ENCODE results near the gene TXNRD2. TPM values are rescaled to one million over a fixed set of nuclear protein-coding genes. Genes with fewer than 3 reads are reported as not detected.
A peak's percentile ranks its signal among the peaks of the same experiment; 100 is the strongest.

TXNRD2 gene
- total and polyA plus RNA-seq, 2 of the 4 experiments (the other 2 are of a cell fraction) = 15.6 to 25.7 TPM

DNA sequence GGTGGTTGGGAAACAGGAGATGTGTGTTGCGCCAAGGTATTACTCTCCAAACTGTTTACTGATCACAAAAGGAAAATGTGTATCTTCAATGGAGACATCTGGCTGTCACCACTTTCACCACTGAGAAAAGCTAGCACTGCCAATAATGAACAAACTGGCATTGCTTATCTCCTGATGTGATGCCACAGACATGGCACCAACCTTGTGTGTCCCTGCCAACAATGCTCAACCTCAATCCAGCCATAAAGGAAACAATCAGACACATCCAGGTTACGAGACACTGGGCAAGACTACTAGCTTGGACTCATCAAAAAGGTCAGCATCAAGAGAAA is 115.0 kb downstream of the TXNRD2 start:
- POLR2A ChIA-PET (ENCODE audit: unreplicated experiment) = no interaction called here
- WGBS, 2 experiments (ENCODE audit: extremely low coverage in 2 of 2, insufficient read length in 1 of 2) = 100% methylated on average over 1 of the region's 2 CpGs; no CpG with 5 or more reads in 1 of the 2 experiments

More for the DNA sequence above, 115.0 kb downstream of the TXNRD2 start:
- H2BK120ac ChIP-seq (ENCODE audit: low read depth, low read length) = no peak overlapping the region
- no peaks in the 10 kb centered on the region for H3K4me1 ChIP-seq (ENCODE audit: control insufficient read depth, insufficient read depth, low read length)
- no peaks in the 10 kb centered on the region for H3K36me3 ChIP-seq (ENCODE audit: control insufficient read depth, insufficient read depth, low read length)
- no peak overlapping the region for H2BK5ac ChIP-seq (ENCODE audit: low read depth, low read length, poor library complexity, severe bottlenecking)
- H3K4me3 ChIP-seq (ENCODE audit: insufficient read depth, low read depth, low read length) = no peak overlapping the region
- no peak overlapping the region for H3K4ac ChIP-seq (ENCODE audit: low read depth, low read length)
- 0 out of 2 replicates have a peak overlapping the region, but pooled peaks have one; percentile 7 for H3K23ac ChIP-seq (ENCODE audit: low read depth, low read length)
- in situ Hi-C loops (cut with MboI; ENCODE audit: low sequenced_read_pairs) = no loop called here
- no peak overlapping the region for H3K4me2 ChIP-seq (ENCODE audit: low read depth, low read length)
- no peak for ATAC-seq (ENCODE audit: low read depth)
- TF ChIP-seq MXI1 (IDR thresholded peaks at IDR 0.05; ENCODE audit: borderline replicate concordance, low read depth, low read length) = no peak
- no peak for TF ChIP-seq FOS (IDR thresholded peaks at IDR 0.05; ENCODE audit: low read depth, low read length)
- no peak for TF ChIP-seq RFX5 (IDR thresholded peaks at IDR 0.05; ENCODE audit: low read depth, low read length)
- no peak for TF ChIP-seq POLR2A (IDR thresholded peaks at IDR 0.05; ENCODE audit: low read depth, low read length)
- TF ChIP-seq CHD1 (IDR thresholded peaks at IDR 0.05; ENCODE audit: low read depth, low read length) = no peak
- TF ChIP-seq, protein P1, sequence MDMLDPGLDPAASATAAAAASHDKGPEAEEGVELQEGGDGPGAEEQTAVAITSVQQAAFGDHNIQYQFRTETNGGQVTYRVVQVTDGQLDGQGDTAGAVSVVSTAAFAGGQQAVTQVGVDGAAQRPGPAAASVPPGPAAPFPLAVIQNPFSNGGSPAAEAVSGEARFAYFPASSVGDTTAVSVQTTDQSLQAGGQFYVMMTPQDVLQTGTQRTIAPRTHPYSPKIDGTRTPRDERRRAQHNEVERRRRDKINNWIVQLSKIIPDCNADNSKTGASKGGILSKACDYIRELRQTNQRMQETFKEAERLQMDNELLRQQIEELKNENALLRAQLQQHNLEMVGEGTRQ (IDR thresholded peaks at IDR 0.05; ENCODE audit: low read depth, low read length) = no peak
- no peak for TF ChIP-seq RAD21 (IDR thresholded peaks at IDR 0.05; ENCODE audit: low read length)
- TF ChIP-seq BHLHE40 (IDR thresholded peaks at IDR 0.05; ENCODE audit: low read depth, low read length) = no peak
- TF ChIP-seq, protein P2, sequence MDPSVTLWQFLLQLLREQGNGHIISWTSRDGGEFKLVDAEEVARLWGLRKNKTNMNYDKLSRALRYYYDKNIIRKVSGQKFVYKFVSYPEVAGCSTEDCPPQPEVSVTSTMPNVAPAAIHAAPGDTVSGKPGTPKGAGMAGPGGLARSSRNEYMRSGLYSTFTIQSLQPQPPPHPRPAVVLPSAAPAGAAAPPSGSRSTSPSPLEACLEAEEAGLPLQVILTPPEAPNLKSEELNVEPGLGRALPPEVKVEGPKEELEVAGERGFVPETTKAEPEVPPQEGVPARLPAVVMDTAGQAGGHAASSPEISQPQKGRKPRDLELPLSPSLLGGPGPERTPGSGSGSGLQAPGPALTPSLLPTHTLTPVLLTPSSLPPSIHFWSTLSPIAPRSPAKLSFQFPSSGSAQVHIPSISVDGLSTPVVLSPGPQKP (IDR thresholded peaks at IDR 0.05; ENCODE audit: borderline replicate concordance, low read depth, low read length) = no peak
- no peak for TF ChIP-seq MAFK (IDR thresholded peaks at IDR 0.05; ENCODE audit: low read depth, low read length)
- no peak for TF ChIP-seq CEBPB (IDR thresholded peaks at IDR 0.05; ENCODE audit: low read depth, low read length)
- TF ChIP-seq CTCF (conservative IDR thresholded peaks at IDR 0.05; ENCODE audit: low read depth, low read length) = no peak
- no peak for TF ChIP-seq SMC3 (IDR thresholded peaks at IDR 0.05; ENCODE audit: low read depth, low read length)
- H2AFZ ChIP-seq (replicated peaks; ENCODE audit: low read length, poor library complexity) = no peak overlapping the region
- DNase-seq = no peak
- no peak overlapping the region for H4K8ac ChIP-seq (ENCODE audit: low read depth in 2 of 2, low read length in 2 of 2)
- no peak overlapping the region for H4K5ac ChIP-seq (ENCODE audit: low read depth, low read length)
- H3K79me1 ChIP-seq (ENCODE audit: low read depth in 1 of 2, low read length in 2 of 2) = peaks cover 10 to 11% of the 10 kb centered on the region in 2 experiments; a peak in 3 of 4 replicates
- H3K27ac ChIP-seq (ENCODE audit: insufficient read depth, low read length) = no peak overlapping the region
- dilution Hi-C loops (cut with HindIII; ENCODE audit: low sequenced_read_pairs, unreplicated experiment) = no loop called here
- H3K27me3 ChIP-seq (ENCODE audit: control insufficient read depth, insufficient read depth, low read length) = no peaks in the 10 kb centered on the region
- no peak overlapping the region for H3K9ac ChIP-seq (ENCODE audit: low read depth, low read length)
- CTCF ChIA-PET = no interaction called here
- BruUV-seq (replicated peaks) = no TSS peak
- H3K9me1 ChIP-seq (ENCODE audit: insufficient read depth, low read length) = 0 out of 2 replicates have a peak, but pooled peaks cover 3% of the 10 kb centered on the region
- H2BK20ac ChIP-seq (ENCODE audit: low read depth, low read length) = no peak overlapping the region
- no peaks in the 10 kb centered on the region; the same call in 1 of the 2 replicates for H4K20me1 ChIP-seq (ENCODE audit: insufficient read depth, low read length)
- no peak overlapping the region for H2AK9ac ChIP-seq (replicated peaks; ENCODE audit: low read depth, low read length, poor library complexity)
- intact Hi-C loops (cut with micrococcal nuclease) = no loop called here
- no peak overlapping the region for H3K56ac ChIP-seq (ENCODE audit: extremely low read depth, insufficient read depth, low read length)
- H3K18ac ChIP-seq (ENCODE audit: low read depth, low read length) = no peak overlapping the region
- no peak overlapping the region for H4K91ac ChIP-seq (ENCODE audit: insufficient read depth, low read depth, low read length)
- no peak overlapping the region; the same call in 2 of the 3 replicates for H2BK15ac ChIP-seq (ENCODE audit: low read depth, low read length)
- H3K9me3 ChIP-seq (ENCODE audit: control insufficient read depth, insufficient read depth, low read length) = no peaks in the 10 kb centered on the region
- no peak overlapping the region for H3K14ac ChIP-seq (replicated peaks; ENCODE audit: low read depth, low read length)
- 0 out of 2 replicates have a peak overlapping the region, but pooled peaks have one; percentile 2 for H2AK5ac ChIP-seq (ENCODE audit: low read depth, low read length)

Measured in IMR-90 (cell line).